Measurements from ENCODE around the gene GORASP1.

Gene GORASP1

DNA sequence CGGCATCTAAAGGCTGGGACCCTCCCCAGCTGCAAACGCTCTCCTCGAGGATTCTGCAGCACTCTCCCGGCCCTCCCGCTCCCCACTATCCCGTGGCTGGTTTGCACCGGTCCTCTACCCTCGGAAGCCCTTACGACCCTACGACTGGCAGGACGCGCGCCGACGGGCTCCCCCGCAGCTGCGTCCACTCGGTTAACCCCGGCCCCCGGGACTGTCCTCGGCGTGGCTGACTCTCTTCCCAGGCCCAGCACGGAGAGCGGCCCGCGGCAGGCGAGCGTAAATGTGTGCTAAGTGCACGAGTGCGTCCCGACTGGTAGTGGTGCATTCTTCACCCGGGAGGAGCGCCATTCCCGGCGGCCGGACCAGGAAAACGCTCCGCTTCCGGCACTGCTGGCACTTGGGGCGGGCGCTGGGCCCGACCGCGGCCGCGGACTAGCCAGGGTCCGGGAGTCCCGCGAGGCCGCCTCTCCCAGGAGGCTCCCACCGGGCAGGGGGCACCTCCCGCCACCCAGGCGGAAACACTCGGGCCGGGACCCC lies 508 bp downstream of the GORASP1 start:
- Histone ChIP-seq H3K4me3 (IDR thresholded peaks at IDR 0.05; ENCODE audit: insufficient read depth, low read depth, low read length) (no peak overlapping the region), H3K4me1 (ENCODE audit: low read depth, poor library complexity, severe bottlenecking) (peaks cover 25% of the 10 kb centered on the region), H3K36me3 (ENCODE audit: insufficient read depth) (no peaks in the 10 kb centered on the region), H3K27me3 (ENCODE audit: insufficient read depth, low read depth) (no peaks in the 10 kb centered on the region), H3K4me2 (peak overlapping the region; percentile 63), H2AFZ (ENCODE audit: low read depth) (peak overlapping the region; percentile 83), H3K27ac (peak overlapping the region; percentile 48; the same call in 1 of the 2 replicates), H3K79me2 (ENCODE audit: insufficient read depth, low read depth) (no peaks in the 10 kb centered on the region), H3K9ac (peak overlapping the region; percentile 64), H4K20me1 (ENCODE audit: insufficient read depth) (no peaks in the 10 kb centered on the region)
- no peak for TF ChIP-seq CTCF (conservative IDR thresholded peaks at IDR 0.05; ENCODE audit: low read depth, low read length)

DNA sequence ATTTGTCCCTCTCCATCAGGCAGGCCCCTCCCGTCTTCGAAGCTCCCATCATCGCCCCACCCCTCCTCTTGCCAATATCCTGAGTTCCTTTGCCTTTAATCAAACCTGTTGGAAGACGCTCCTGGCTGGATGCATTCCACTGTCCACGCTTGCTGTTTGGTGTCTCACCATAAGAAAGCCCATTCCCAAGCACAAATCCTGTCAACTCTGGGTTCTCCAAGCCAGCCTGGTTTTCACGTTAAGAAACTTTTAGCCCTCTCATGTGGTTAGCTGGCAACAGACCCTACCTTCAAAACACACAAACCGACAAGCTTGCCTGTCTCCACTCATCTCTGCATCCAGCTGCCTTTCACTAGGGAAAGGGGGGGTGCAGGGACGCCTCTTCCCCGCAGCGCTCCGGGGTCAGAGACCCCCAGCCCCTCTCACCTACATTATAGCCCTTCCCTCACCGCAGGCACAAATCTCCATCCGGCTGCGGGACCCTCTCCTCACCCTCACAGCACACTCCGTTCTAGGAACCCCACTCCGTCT lies 1.1 kb downstream of the GORASP1 start:
- Histone ChIP-seq H3K36me3 (ENCODE audit: insufficient read depth) (no peaks in the 10 kb centered on the region), H4K20me1 (ENCODE audit: insufficient read depth) (no peaks in the 10 kb centered on the region), H3K79me2 (ENCODE audit: insufficient read depth, low read depth) (no peaks in the 10 kb centered on the region), H2AFZ (ENCODE audit: low read depth) (peak overlapping the region; percentile 83; the same call in 1 of the 2 replicates), H3K9ac (peak overlapping the region; percentile 64; the same call in 1 of the 2 replicates), H3K4me3 (IDR thresholded peaks at IDR 0.05; ENCODE audit: insufficient read depth, low read depth, low read length) (no peak overlapping the region), H3K4me1 (ENCODE audit: low read depth, poor library complexity, severe bottlenecking) (peaks cover 30% of the 10 kb centered on the region), H3K27me3 (ENCODE audit: insufficient read depth, low read depth) (no peaks in the 10 kb centered on the region), H3K27ac (no peak overlapping the region), H3K4me2 (peak overlapping the region; percentile 63)
- TF ChIP-seq CTCF (conservative IDR thresholded peaks at IDR 0.05; ENCODE audit: low read depth, low read length), result no peak

DNA sequence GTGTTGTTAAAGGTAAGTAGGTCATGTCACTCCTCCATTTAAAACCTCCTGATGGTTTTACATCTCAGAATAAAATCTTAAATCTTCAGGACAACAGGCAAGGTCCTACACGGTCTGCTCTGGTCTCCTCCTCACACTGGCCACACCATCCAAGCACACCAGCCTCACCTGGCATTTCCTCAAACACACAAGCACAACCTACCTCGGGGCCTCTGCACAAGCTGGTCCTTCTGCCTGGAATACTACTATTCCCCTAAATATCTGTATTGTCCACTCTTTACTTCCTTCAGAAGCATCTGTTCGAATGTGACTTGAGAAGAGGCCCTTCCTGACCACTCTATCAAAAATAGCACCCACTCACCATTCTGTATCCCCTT lies 1.8 kb downstream of the GORASP1 start:
- H3K79me2 ChIP-seq (ENCODE audit: insufficient read depth, low read depth), result no peaks in the 10 kb centered on the region
- no peak overlapping the region for H2AFZ ChIP-seq (ENCODE audit: low read depth)
- H3K4me2 ChIP-seq, result peak overlapping the region; percentile 63; the same call in 1 of the 2 replicates
- H3K9ac ChIP-seq, result no peak overlapping the region
- H3K27me3 ChIP-seq (ENCODE audit: insufficient read depth, low read depth), result no peaks in the 10 kb centered on the region
- H3K27ac ChIP-seq, result no peak overlapping the region
- no peaks in the 10 kb centered on the region for H3K36me3 ChIP-seq (ENCODE audit: insufficient read depth)
- TF ChIP-seq CTCF (conservative IDR thresholded peaks at IDR 0.05; ENCODE audit: low read depth, low read length), result no peak
- peaks cover 31% of the 10 kb centered on the region for H3K4me1 ChIP-seq (ENCODE audit: low read depth, poor library complexity, severe bottlenecking)
- H3K4me3 ChIP-seq (IDR thresholded peaks at IDR 0.05; ENCODE audit: insufficient read depth, low read depth, low read length), result no peak overlapping the region
- no peaks in the 10 kb centered on the region for H4K20me1 ChIP-seq (ENCODE audit: insufficient read depth)

GRCh38 chr3:39104961-39105686 lies 2.3 kb downstream of the GORASP1 start:
- Histone ChIP-seq H2AFZ (ENCODE audit: low read depth) (no peak overlapping the region), H3K4me2 (no peak overlapping the region), H3K79me2 (ENCODE audit: insufficient read depth, low read depth) (no peaks in the 10 kb centered on the region), H3K36me3 (ENCODE audit: insufficient read depth) (no peaks in the 10 kb centered on the region), H3K4me1 (ENCODE audit: low read depth, poor library complexity, severe bottlenecking) (peaks cover 31% of the 10 kb centered on the region), H3K4me3 (IDR thresholded peaks at IDR 0.05; ENCODE audit: insufficient read depth, low read depth, low read length) (no peak overlapping the region), H3K27ac (no peak overlapping the region), H4K20me1 (ENCODE audit: insufficient read depth) (no peaks in the 10 kb centered on the region), H3K27me3 (ENCODE audit: insufficient read depth, low read depth) (no peaks in the 10 kb centered on the region), H3K9ac (no peak overlapping the region)
- no peak for TF ChIP-seq CTCF (conservative IDR thresholded peaks at IDR 0.05; ENCODE audit: low read depth, low read length)

All from KMS-11 (cell line).